ENCODE results near the gene CLN6. TPM values are rescaled to one million over a fixed set of nuclear protein-coding genes. Genes with fewer than 3 reads are reported as not detected.
"Not testable (repeated sequence)": the region's sequence is repeated elsewhere in the genome, so short reads cannot be mapped to it uniquely, and the experiment has no call there.

The CLN6 gene
- total RNA-seq, 1 experiment from 2014 or later: 68.7 TPM

DNA sequence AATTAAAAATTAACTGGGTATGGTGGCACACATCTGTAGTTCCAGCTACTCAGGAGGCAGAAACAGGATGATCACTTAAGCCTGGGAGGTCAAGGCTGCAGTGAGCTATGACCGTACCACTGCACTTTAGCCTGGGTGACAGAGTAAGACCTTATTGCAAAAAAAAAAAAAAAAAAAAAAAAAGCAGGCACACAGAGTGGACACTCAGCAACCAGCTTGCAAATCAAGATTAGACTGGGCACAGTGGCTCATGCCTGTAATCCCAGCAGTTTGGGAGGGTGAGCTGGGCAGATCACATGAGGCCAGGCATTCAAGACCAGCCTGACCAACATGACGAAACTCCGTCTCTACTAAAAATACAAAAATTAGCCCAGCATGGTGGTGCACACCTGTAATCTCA is 5.4 kb downstream of the CLN6 start:
- in situ Hi-C loops (cut with HindIII; ENCODE audit: low pct_unique_long_range_greater_than_20kb, low sequenced_read_pairs): no loop called here
- intact Hi-C loops (cut with micrococcal nuclease; ENCODE audit: unreplicated experiment): no loop called here
- no peak for TF ChIP-seq POLR2AphosphoS5 (IDR thresholded peaks at IDR 0.05; ENCODE audit: low read depth, low read length)
- TF ChIP-seq, protein P1, sequence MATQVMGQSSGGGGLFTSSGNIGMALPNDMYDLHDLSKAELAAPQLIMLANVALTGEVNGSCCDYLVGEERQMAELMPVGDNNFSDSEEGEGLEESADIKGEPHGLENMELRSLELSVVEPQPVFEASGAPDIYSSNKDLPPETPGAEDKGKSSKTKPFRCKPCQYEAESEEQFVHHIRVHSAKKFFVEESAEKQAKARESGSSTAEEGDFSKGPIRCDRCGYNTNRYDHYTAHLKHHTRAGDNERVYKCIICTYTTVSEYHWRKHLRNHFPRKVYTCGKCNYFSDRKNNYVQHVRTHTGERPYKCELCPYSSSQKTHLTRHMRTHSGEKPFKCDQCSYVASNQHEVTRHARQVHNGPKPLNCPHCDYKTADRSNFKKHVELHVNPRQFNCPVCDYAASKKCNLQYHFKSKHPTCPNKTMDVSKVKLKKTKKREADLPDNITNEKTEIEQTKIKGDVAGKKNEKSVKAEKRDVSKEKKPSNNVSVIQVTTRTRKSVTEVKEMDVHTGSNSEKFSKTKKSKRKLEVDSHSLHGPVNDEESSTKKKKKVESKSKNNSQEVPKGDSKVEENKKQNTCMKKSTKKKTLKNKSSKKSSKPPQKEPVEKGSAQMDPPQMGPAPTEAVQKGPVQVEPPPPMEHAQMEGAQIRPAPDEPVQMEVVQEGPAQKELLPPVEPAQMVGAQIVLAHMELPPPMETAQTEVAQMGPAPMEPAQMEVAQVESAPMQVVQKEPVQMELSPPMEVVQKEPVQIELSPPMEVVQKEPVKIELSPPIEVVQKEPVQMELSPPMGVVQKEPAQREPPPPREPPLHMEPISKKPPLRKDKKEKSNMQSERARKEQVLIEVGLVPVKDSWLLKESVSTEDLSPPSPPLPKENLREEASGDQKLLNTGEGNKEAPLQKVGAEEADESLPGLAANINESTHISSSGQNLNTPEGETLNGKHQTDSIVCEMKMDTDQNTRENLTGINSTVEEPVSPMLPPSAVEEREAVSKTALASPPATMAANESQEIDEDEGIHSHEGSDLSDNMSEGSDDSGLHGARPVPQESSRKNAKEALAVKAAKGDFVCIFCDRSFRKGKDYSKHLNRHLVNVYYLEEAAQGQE (IDR thresholded peaks at IDR 0.05; ENCODE audit: insufficient read depth in 1 of 2, low read depth in 2 of 2, low read length in 1 of 2): no peak
- TF ChIP-seq TCF7L2 (IDR thresholded peaks at IDR 0.05; ENCODE audit: low read depth, low read length): no peak
- Histone ChIP-seq H3K27me3 (ENCODE audit: control insufficient read depth, insufficient read depth, low read length) (no peaks in the 10 kb centered on the region), H3K4me3 (ENCODE audit: low read depth in 2 of 2, low read length in 2 of 2) (no peak overlapping the region), H3K36me3 (ENCODE audit: control insufficient read depth, insufficient read depth, low read length) (no peaks in the 10 kb centered on the region), H3K27ac (ENCODE audit: low read length) (no peak overlapping the region), H3K4me1 (ENCODE audit: control insufficient read depth, insufficient read depth, low read length) (peaks cover 10% of the 10 kb centered on the region; the same call in 1 of the 2 replicates), H3K9me3 (ENCODE audit: control insufficient read depth, insufficient read depth, low read depth, low read length) (no peaks in the 10 kb centered on the region)
- POLR2A ChIA-PET: interaction anchor here (0.7 kb wide), 1 partner anchor 25 kb away, joined by 3 read pairs; no protein-coding TSS in a partner anchor
- BruUV-seq (replicated peaks): no TSS peak
- ATAC-seq (no peak), DNase-seq (ENCODE audit: low read depth, low spot score) (no peak)
- CTCF ChIA-PET: interaction anchor here (0.7 kb wide), 1 partner anchor 1341 kb away, joined by 7 read pairs; no protein-coding TSS in a partner anchor

DNA sequence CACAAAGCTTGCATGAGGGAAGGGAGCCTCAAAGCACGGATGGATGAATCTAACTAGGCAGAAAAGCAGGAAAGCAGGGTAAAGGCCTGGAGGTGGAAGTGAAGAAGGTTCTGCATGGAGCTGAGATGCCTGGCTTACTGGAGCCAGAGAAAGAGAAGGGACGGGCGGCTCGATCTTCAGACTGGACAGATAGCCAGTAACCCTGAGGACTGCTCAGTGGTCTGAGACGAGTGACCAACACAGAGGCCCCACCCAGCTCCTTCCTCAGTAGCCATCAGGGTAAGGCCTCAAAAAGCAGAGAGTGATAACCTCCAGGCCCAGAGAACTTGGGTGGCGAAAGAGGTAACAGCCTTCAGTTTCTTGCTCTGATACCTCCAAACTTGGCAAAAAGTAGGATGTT is 6.4 kb downstream of the CLN6 start:
- in situ Hi-C loops (cut with HindIII; ENCODE audit: low pct_unique_long_range_greater_than_20kb, low sequenced_read_pairs) (no loop called here), intact Hi-C loops (cut with micrococcal nuclease; ENCODE audit: unreplicated experiment) (no loop called here)
- Histone ChIP-seq H3K4me1 (ENCODE audit: control insufficient read depth, insufficient read depth, low read length) (peaks cover 9% of the 10 kb centered on the region; the same call in 1 of the 2 replicates), H3K36me3 (ENCODE audit: control insufficient read depth, insufficient read depth, low read length) (no peaks in the 10 kb centered on the region), H3K27ac (ENCODE audit: low read length) (no peak overlapping the region), H3K4me3 (ENCODE audit: low read depth in 2 of 2, low read length in 2 of 2) (no peak overlapping the region), H3K9me3 (ENCODE audit: control insufficient read depth, insufficient read depth, low read depth, low read length) (no peaks in the 10 kb centered on the region), H3K27me3 (ENCODE audit: control insufficient read depth, insufficient read depth, low read length) (no peaks in the 10 kb centered on the region)
- no TSS peak for BruUV-seq (replicated peaks)
- POLR2A ChIA-PET: no interaction called here
- ATAC-seq (no peak), DNase-seq (ENCODE audit: low read depth, low spot score) (no peak)
- no peak for TF ChIP-seq TCF7L2 (IDR thresholded peaks at IDR 0.05; ENCODE audit: low read depth, low read length)
- no peak for TF ChIP-seq SIN3A (IDR thresholded peaks at IDR 0.05; ENCODE audit: borderline replicate concordance, insufficient read depth, low read depth, low read length)
- TF ChIP-seq, protein P1 (IDR thresholded peaks at IDR 0.05; ENCODE audit: insufficient read depth in 1 of 2, low read depth in 2 of 2, low read length in 1 of 2): no peak
- TF ChIP-seq POLR2AphosphoS5 (IDR thresholded peaks at IDR 0.05; ENCODE audit: low read depth, low read length): no peak
- TF ChIP-seq, protein P2, sequence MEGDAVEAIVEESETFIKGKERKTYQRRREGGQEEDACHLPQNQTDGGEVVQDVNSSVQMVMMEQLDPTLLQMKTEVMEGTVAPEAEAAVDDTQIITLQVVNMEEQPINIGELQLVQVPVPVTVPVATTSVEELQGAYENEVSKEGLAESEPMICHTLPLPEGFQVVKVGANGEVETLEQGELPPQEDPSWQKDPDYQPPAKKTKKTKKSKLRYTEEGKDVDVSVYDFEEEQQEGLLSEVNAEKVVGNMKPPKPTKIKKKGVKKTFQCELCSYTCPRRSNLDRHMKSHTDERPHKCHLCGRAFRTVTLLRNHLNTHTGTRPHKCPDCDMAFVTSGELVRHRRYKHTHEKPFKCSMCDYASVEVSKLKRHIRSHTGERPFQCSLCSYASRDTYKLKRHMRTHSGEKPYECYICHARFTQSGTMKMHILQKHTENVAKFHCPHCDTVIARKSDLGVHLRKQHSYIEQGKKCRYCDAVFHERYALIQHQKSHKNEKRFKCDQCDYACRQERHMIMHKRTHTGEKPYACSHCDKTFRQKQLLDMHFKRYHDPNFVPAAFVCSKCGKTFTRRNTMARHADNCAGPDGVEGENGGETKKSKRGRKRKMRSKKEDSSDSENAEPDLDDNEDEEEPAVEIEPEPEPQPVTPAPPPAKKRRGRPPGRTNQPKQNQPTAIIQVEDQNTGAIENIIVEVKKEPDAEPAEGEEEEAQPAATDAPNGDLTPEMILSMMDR (IDR thresholded peaks at IDR 0.05): no peak
- CTCF ChIA-PET: no interaction called here

DNA sequence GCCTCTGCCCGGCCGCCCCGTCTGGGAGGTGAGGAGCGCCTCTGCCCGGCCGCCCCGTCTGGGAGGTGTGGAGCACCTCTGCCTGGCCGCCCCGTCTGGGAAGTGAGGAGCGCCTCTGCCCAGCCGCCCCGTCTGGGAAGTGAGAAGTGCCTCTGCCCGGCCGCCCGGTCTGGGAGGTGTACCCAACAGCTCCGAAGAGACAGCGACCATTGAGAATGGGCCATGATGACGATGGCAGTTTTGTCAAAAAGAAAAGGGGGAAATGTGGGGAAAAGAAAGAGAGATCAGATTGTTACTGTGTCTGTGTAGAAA is 7.1 kb downstream of the CLN6 start:
- in situ Hi-C loops (cut with HindIII; ENCODE audit: low pct_unique_long_range_greater_than_20kb, low sequenced_read_pairs); ATAC-seq; BruUV-seq (replicated peaks); H3K27ac ChIP-seq (ENCODE audit: low read length); intact Hi-C loops (cut with micrococcal nuclease; ENCODE audit: unreplicated experiment); DNase-seq (ENCODE audit: low read depth, low spot score); CTCF ChIA-PET; H3K36me3 ChIP-seq (ENCODE audit: control insufficient read depth, insufficient read depth, low read length); H3K4me1 ChIP-seq (ENCODE audit: control insufficient read depth, insufficient read depth, low read length); H3K9me3 ChIP-seq (ENCODE audit: control insufficient read depth, insufficient read depth, low read depth, low read length); H3K27me3 ChIP-seq (ENCODE audit: control insufficient read depth, insufficient read depth, low read length); H3K4me3 ChIP-seq (ENCODE audit: low read depth in 2 of 2, low read length in 2 of 2): not testable (repeated sequence)
- POLR2A ChIA-PET: interaction anchor here (0.6 kb wide), 1 partner anchor 173 kb away, joined by 5 read pairs; no protein-coding TSS in a partner anchor

DNA sequence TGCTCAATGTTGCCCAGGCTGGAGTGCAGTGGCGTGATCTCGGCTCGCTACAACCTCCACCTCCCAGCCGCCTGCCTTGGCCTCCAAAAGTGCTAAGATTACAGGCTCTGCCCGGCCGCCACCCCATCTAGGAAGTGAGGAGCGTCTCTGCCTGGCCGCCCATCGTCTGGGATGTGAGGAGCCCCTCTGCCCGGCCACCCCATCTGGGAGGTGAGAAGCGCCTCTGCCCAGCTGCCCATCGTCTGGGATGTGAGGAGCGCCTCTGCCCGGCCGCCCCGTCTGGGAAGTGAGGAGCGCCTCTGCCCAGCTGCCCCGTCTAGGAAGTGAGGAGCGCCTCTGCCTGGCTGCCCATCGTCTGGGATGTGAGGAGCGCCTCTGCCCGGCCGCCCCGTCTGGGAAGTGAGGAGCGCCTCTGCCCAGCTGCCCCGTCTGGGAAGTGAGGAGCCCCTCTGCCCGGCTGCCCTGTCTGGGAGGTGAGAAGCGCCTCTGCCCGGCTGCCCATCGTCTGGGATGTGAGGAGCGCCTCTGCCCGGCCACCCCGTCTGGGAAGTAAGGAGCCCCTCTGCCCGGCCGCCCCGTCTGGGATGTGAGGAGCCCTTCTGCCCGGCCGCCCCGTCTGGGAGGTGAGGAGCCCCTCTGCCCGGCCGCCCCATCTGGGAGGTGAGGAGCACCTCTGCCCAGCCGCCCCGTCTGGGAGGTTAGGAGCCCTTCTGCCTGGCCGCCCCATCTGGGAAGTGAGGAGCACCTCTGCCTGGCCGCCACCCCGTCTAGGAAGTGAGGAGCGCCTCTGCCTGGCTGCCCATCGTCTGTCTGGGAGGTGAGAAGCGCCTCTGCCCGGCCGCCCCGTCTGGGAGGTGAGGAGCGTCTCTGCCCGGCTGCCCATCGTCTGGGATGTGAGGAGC is 7.7 kb downstream of the CLN6 start:
- H3K27me3 ChIP-seq (ENCODE audit: control insufficient read depth, insufficient read depth, low read length); H3K4me1 ChIP-seq (ENCODE audit: control insufficient read depth, insufficient read depth, low read length); H3K36me3 ChIP-seq (ENCODE audit: control insufficient read depth, insufficient read depth, low read length); H3K27ac ChIP-seq (ENCODE audit: low read length); DNase-seq (ENCODE audit: low read depth, low spot score); H3K9me3 ChIP-seq (ENCODE audit: control insufficient read depth, insufficient read depth, low read depth, low read length); BruUV-seq (replicated peaks); H3K4me3 ChIP-seq (ENCODE audit: low read depth in 2 of 2, low read length in 2 of 2); ATAC-seq; intact Hi-C loops (cut with micrococcal nuclease; ENCODE audit: unreplicated experiment); in situ Hi-C loops (cut with HindIII; ENCODE audit: low pct_unique_long_range_greater_than_20kb, low sequenced_read_pairs); CTCF ChIA-PET; POLR2A ChIA-PET: not testable (repeated sequence)
